OCI-LY7 (cell line): Measurements from ENCODE around the gene HLA-DPA1. TPM values are rescaled to one million over a fixed set of nuclear protein-coding genes. Genes with fewer than 3 reads are reported as not detected.
A peak's percentile ranks its signal among the peaks of the same experiment; 100 is the strongest.

Source experiments
- BruUV-seq: library from RNA; stranded (reverse); fragments of 400-500 nt; replicated peaks from 2 replicates; lab custom pipeline; 2021; lab: Mats Ljungman, UMichigan
- CTCF ChIA-PET: fragments of 300-600 bp; sonication (Branson Sonifier 250); formaldehyde crosslinking; loops from one replicate; lab custom pipeline; 2022; ENCODE audit warnings: antibody characterized with exemption; ENCODE audit not compliant: unreplicated experiment; lab: Charles Lee
- POLR2A ChIA-PET: fragments of 300-600 bp; sonication (Branson Sonifier 250); formaldehyde crosslinking; loops from one replicate; lab custom pipeline; 2022; ENCODE audit warnings: antibody characterized with exemption; lab: Charles Lee
- DNase-seq: peaks from one replicate; pipeline ENCODE4 v3.0.0-alpha.2; 2015; ENCODE audit warnings: low spot score
- H2AFZ ChIP-seq: fragments of 200-600 bp; sonication (generic), shearing (Covaris generic); 2 replicates; pipeline ENCODE4 v1.6.1; 2014; ENCODE audit warnings: mild to moderate bottlenecking, antibody characterized with exemption, low read length, moderate library complexity
- H3K27ac ChIP-seq: fragments of 200-600 bp; sonication (generic); 2 replicates; pipeline ENCODE4 v1.5.1; 2014; ENCODE audit warnings: mixed run types, low read depth, mild to moderate bottlenecking, moderate library complexity, low read length, inconsistent platforms; ENCODE audit not compliant: poor library complexity, severe bottlenecking
- H3K36me3 ChIP-seq: fragments of 200-600 bp; sonication (generic); 2 replicates; pipeline ENCODE4 v1.6.1; 2014; ENCODE audit warnings: mild to moderate bottlenecking, antibody characterized with exemption, low read length, moderate library complexity, mixed read lengths; ENCODE audit not compliant: insufficient read depth
- H3K4me1 ChIP-seq: fragments of 200-600 bp; sonication (generic); 2 replicates; pipeline ENCODE4 v1.5.1; 2014; ENCODE audit warnings: mild to moderate bottlenecking, low read length; ENCODE audit not compliant: insufficient read depth, poor library complexity, severe bottlenecking
- H3K4me2 ChIP-seq: fragments of 200-600 bp; sonication (generic); 2 replicates; pipeline ENCODE4 v1.6.1; 2014; ENCODE audit warnings: mild to moderate bottlenecking, low read length
- H3K4me3 ChIP-seq: fragments of 200-600 bp; sonication (generic); 2 replicates; pipeline ENCODE4 v1.5.1; 2014; ENCODE audit warnings: mild to moderate bottlenecking, low read depth, low read length; ENCODE audit not compliant: poor library complexity, severe bottlenecking
- H3K79me2 ChIP-seq: fragments of 200-600 bp; sonication (generic); 2 replicates; pipeline ENCODE4 v1.6.1; 2016; ENCODE audit warnings: low read depth, mild to moderate bottlenecking, low read length, moderate library complexity, mixed read lengths; ENCODE audit not compliant: insufficient read depth
- H3K9me2 ChIP-seq: fragments of 200-600 bp; sonication (generic); 2 replicates; pipeline ENCODE4 v1.6.1; 2016; ENCODE audit warnings: mild to moderate bottlenecking, low read length, mixed read lengths; ENCODE audit not compliant: insufficient read depth
- H3K9me3 ChIP-seq: fragments of 200-600 bp; sonication (generic); 2 replicates; pipeline ENCODE4 v1.6.1; 2014; ENCODE audit warnings: mild to moderate bottlenecking, mixed run types, low read length, mixed read lengths
- H4K20me1 ChIP-seq: fragments of 200-600 bp; sonication (generic); 2 replicates; pipeline ENCODE4 v1.6.1; 2014; ENCODE audit warnings: mild to moderate bottlenecking, antibody characterized with exemption, low read length, moderate library complexity, mixed read lengths; ENCODE audit not compliant: insufficient read depth
- CTCF ChIP-seq: fragments of 200-600 bp; sonication (generic); conservative IDR thresholded peaks from 2 replicates; pipeline ENCODE4 v1.5.1; 2014; ENCODE audit warnings: mild to moderate bottlenecking, antibody characterized with exemption, low read length, moderate library complexity, mixed read lengths
- EZH2phosphoT487 ChIP-seq: fragments of 200-600 bp; sonication (generic); IDR thresholded peaks from 2 replicates; pipeline ENCODE4 v1.6.1; 2018; ENCODE audit warnings: low read depth, borderline replicate concordance, mild to moderate bottlenecking, mixed run types, antibody characterized with exemption, low read length, moderate library complexity, mixed read lengths
- intact Hi-C: fragments of 100-400 bp; cut with micrococcal nuclease; formaldehyde crosslinking; loops from one replicate; pipeline ENCODE4 v1.10.0; 2022; ENCODE audit not compliant: unreplicated experiment
- total RNA-seq, 2 experiments: library from RNA; depleted of rRNA in 1 of 2; stranded (reverse); fragments of >200 nt in 1 of 2; shearing (Covaris generic) in 1 of 2; gene quantifications; 2 replicates each; pipeline ENCODE4 v1.2.3, GENCODE V29; 2014 to 2022

The HLA-DPA1 gene
- total RNA-seq, 2 experiments from 2014 or later: 253 to 388 TPM

- no peak overlapping the region for H2AFZ ChIP-seq
- DNase-seq: no peak
- H3K27ac ChIP-seq: no peak overlapping the region
- POLR2A ChIA-PET: interaction anchor here (9.1 kb wide), 1 partner anchor 39 kb away, joined by 75 read pairs; the partner anchor contains the start of genes HLA-DPA1 and HLA-DPB1
- BruUV-seq: no TSS peak
- CTCF ChIA-PET: no interaction called here
- peaks cover 22% of the 10 kb centered on the region for H3K4me1 ChIP-seq
- H3K9me3 ChIP-seq: peaks cover 18% of the 10 kb centered on the region
- H4K20me1 ChIP-seq: no peaks in the 10 kb centered on the region
- no peak overlapping the region for H3K4me2 ChIP-seq
- intact Hi-C loops: no loop called here
- no peaks in the 10 kb centered on the region for H3K9me2 ChIP-seq
- H3K79me2 ChIP-seq: no peaks in the 10 kb centered on the region
- H3K36me3 ChIP-seq: no peaks in the 10 kb centered on the region; the same call in 1 of the 2 replicates
- H3K4me3 ChIP-seq: no peak overlapping the region
- no peak for TF ChIP-seq EZH2phosphoT487
- no peak for TF ChIP-seq CTCF
Observed at GRCh38 chr6:33034554-33034953, 38.9 kb downstream of the HLA-DPA1 start.

GRCh38 chr6:33030245-33030644, 43.2 kb downstream of the HLA-DPA1 start:
- Histone ChIP-seq H3K4me1 (peaks cover 49% of the 10 kb centered on the region), H2AFZ (peak overlapping the region; percentile 88), H4K20me1 (no peaks in the 10 kb centered on the region), H3K4me2 (peak overlapping the region; percentile 69), H3K9me2 (no peaks in the 10 kb centered on the region), H3K79me2 (no peaks in the 10 kb centered on the region), H3K36me3 (no peaks in the 10 kb centered on the region; the same call in 1 of the 2 replicates), H3K9me3 (peaks cover 21% of the 10 kb centered on the region), H3K4me3 (peak overlapping the region; percentile 52), H3K27ac (peak overlapping the region; percentile 84)
- intact Hi-C loops: no loop called here
- no TSS peak for BruUV-seq
- POLR2A ChIA-PET: interaction anchor here (0.8 to 9.1 kb wide), 4 partner anchors 12 to 1790 kb away, joined by 3 to 75 read pairs (median 10); partner anchors contain the start of genes HLA-DPA1 and HLA-DPB1
- CTCF ChIA-PET: interaction anchor here (1.1 kb wide), 1 partner anchor 43 kb away, joined by 4 read pairs; the partner anchor contains the start of gene HLA-DPA1
- DNase-seq: peak; percentile 51
- 0 out of 2 replicates have a peak, but pooled peaks have one; percentile 9 for TF ChIP-seq CTCF
- no peak for TF ChIP-seq EZH2phosphoT487
